ENCODE measurements around the gene COX6B2. TPM values are rescaled to one million over a fixed set of nuclear protein-coding genes. Genes with fewer than 3 reads are reported as not detected.

COX6B2 gene
- total RNA-seq, 4 donors from 2014 or later = not detected

GRCh38 chr19:55300886-55301458 is 53.5 kb downstream of the COX6B2 start:
- TF ChIP-seq, protein P1, sequence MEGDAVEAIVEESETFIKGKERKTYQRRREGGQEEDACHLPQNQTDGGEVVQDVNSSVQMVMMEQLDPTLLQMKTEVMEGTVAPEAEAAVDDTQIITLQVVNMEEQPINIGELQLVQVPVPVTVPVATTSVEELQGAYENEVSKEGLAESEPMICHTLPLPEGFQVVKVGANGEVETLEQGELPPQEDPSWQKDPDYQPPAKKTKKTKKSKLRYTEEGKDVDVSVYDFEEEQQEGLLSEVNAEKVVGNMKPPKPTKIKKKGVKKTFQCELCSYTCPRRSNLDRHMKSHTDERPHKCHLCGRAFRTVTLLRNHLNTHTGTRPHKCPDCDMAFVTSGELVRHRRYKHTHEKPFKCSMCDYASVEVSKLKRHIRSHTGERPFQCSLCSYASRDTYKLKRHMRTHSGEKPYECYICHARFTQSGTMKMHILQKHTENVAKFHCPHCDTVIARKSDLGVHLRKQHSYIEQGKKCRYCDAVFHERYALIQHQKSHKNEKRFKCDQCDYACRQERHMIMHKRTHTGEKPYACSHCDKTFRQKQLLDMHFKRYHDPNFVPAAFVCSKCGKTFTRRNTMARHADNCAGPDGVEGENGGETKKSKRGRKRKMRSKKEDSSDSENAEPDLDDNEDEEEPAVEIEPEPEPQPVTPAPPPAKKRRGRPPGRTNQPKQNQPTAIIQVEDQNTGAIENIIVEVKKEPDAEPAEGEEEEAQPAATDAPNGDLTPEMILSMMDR (IDR thresholded peaks at IDR 0.05; ENCODE audit: low read depth) = no peak

- TF ChIP-seq, protein P1 (IDR thresholded peaks at IDR 0.05; ENCODE audit: low read depth) = no peak
Observed at GRCh38 chr19:55299991-55300390, 54.5 kb downstream of the COX6B2 start.

Other genes with a start within 250 kb of the COX6B2 start
- 100 to 1,000 TPM in 1 of 4 donors, 10 to 100 TPM in 3; 30.0 to 149 (median 69.6) TPM for gene PPP1R12C, start 237.1 kb downstream of the COX6B2 start, total RNA-seq
- 10 to 100 TPM in 1 of 4 donors, not detected in 3; 17.5 TPM for gene TNNT1, start 205.5 kb downstream of the COX6B2 start, total RNA-seq
- gene TNNI3, start 197.0 kb downstream of the COX6B2 start, total RNA-seq = not detected
- gene DNAAF3, start 188.1 kb downstream of the COX6B2 start, total RNA-seq = under 1 TPM in 2 of 4 donors, not detected in 2; 0.34 to 0.88 TPM
- gene SYT5, start 174.4 kb downstream of the COX6B2 start, total RNA-seq = not detected
- 1 to 10 TPM in 2 of 4 donors, under 1 TPM in 2; 0.19 to 2.9 (median 1.3) TPM for gene PTPRH, start 145.2 kb downstream of the COX6B2 start, total RNA-seq
- 1 to 10 TPM in 1 of 4 donors, under 1 TPM in 1, not detected in 2; 0.22 to 2.3 TPM for gene TMEM86B, start 126.0 kb downstream of the COX6B2 start, total RNA-seq
- 10 to 100 TPM; 23.6 to 42.8 (median 26.6) TPM for gene PPP6R1, start 95.7 kb downstream of the COX6B2 start, total RNA-seq
- 10 to 100 TPM in 2 of 4 donors, 1 to 10 TPM in 2; 4.9 to 17.9 (median 10.4) TPM for gene HSPBP1, start 74.6 kb downstream of the COX6B2 start, total RNA-seq
- 1 to 10 TPM in 1 of 4 donors, under 1 TPM in 1, not detected in 2; 0.38 to 1.1 TPM for gene BRSK1, start 70.7 kb downstream of the COX6B2 start, total RNA-seq
- gene TMEM150B, start 29.4 kb downstream of the COX6B2 start, total RNA-seq = 10 to 100 TPM in 3 of 4 donors, 1 to 10 TPM in 1; 10.0 to 17.8 (median 14.4) TPM
- gene KMT5C, start 14.8 kb downstream of the COX6B2 start, total RNA-seq = 10 to 100 TPM in 1 of 4 donors, 1 to 10 TPM in 3; 7.0 to 24.1 (median 8.0) TPM
- not detected for gene GARIN5B, start 8.5 kb upstream of the COX6B2 start, total RNA-seq
- gene IL11, start 15.7 kb upstream of the COX6B2 start, total RNA-seq = not detected
- not detected for gene TMEM190, start 22.1 kb upstream of the COX6B2 start, total RNA-seq
- gene TMEM238, start 29.6 kb upstream of the COX6B2 start, total RNA-seq = 1 to 10 TPM in 1 of 4 donors, under 1 TPM in 1, not detected in 2; 0.44 to 2.8 TPM
- 100 to 1,000 TPM; 283 to 590 (median 367) TPM for gene RPL28, start 31.2 kb upstream of the COX6B2 start, total RNA-seq
- 10 to 100 TPM in 1 of 4 donors, 1 to 10 TPM in 3; 4.1 to 12.8 (median 8.6) TPM for gene UBE2S, start 53.1 kb upstream of the COX6B2 start, total RNA-seq
- gene SHISA7, start 88.6 kb upstream of the COX6B2 start, total RNA-seq = under 1 TPM in 1 of 4 donors, not detected in 3; 0.16 TPM
- 10 to 100 TPM; 38.2 to 62.4 (median 45.7) TPM for gene ISOC2, start 106.9 kb upstream of the COX6B2 start, total RNA-seq
- gene C19orf85, start 110.0 kb upstream of the COX6B2 start, total RNA-seq = not detected
- gene ZNF628, start 121.9 kb upstream of the COX6B2 start, total RNA-seq = 1 to 10 TPM in 3 of 4 donors, under 1 TPM in 1; 0.88 to 2.6 (median 2.3) TPM
- gene NAT14, start 130.5 kb upstream of the COX6B2 start, total RNA-seq = 1 to 10 TPM; 1.0 to 2.3 (median 1.6) TPM
- 10 to 100 TPM in 2 of 4 donors, 1 to 10 TPM in 2; 2.1 to 16.7 (median 9.1) TPM for gene SSC5D, start 133.7 kb upstream of the COX6B2 start, total RNA-seq
- gene SBK2, start 182.4 kb upstream of the COX6B2 start, total RNA-seq = not detected
- not detected for gene SBK3, start 190.8 kb upstream of the COX6B2 start, total RNA-seq
- 1 to 10 TPM in 1 of 4 donors, under 1 TPM in 2, not detected in 1; 0.51 to 5.3 (median 0.66) TPM for gene ZNF579, start 226.1 kb upstream of the COX6B2 start, total RNA-seq
- gene FIZ1, start 244.8 kb upstream of the COX6B2 start, total RNA-seq = 10 to 100 TPM in 1 of 4 donors, 1 to 10 TPM in 3; 1.8 to 12.1 (median 2.7) TPM
- 10 to 100 TPM in 3 of 4 donors, 1 to 10 TPM in 1; 3.8 to 33.5 (median 26.4) TPM for gene ZNF524, start 245.6 kb upstream of the COX6B2 start, total RNA-seq

All from subcutaneous adipose tissue (tissue), 4 donors.